HEK293 (cell line): ENCODE results near the gene NUSAP1.

Experiments
- CTCF ChIP-seq: fragments of 450-650 bp; formaldehyde crosslinking; IDR thresholded peaks from 2 replicates; pipeline ENCODE4 v1.5.1; 2016; ENCODE audit warnings: missing biosample characterization, missing genetic modification characterization
- ELK4 ChIP-seq: IDR thresholded peaks from 2 replicates; pipeline ENCODE4 v1.6.1; 2011; ENCODE audit warnings: mild to moderate bottlenecking, low read depth, low read length, borderline replicate concordance
- PATZ1 ChIP-seq: fragments of 450-650 bp; formaldehyde crosslinking; IDR thresholded peaks from 2 replicates; pipeline ENCODE4 v1.5.1; 2016; ENCODE audit warnings: missing biosample characterization, missing genetic modification characterization
- RBAK ChIP-seq: fragments of 450-650 bp; formaldehyde crosslinking; IDR thresholded peaks from 2 replicates; pipeline ENCODE4 v1.5.1; 2016; ENCODE audit warnings: missing biosample characterization, missing genetic modification characterization
- REST ChIP-seq: fragments of 450-650 bp; formaldehyde crosslinking; IDR thresholded peaks from 2 replicates; pipeline ENCODE4 v1.5.1; 2016; ENCODE audit warnings: missing biosample characterization, missing genetic modification characterization
- YY1 ChIP-seq: fragments of 450-650 bp; formaldehyde crosslinking; IDR thresholded peaks from 2 replicates; pipeline ENCODE4 v1.5.1; 2018; ENCODE audit warnings: missing biosample characterization, missing genetic modification characterization
- ZNF274 ChIP-seq, 2 experiments: fragments of 200-500 bp in 1 of 2; fragments of 450-650 bp in 1 of 2; sonication (Bioruptor generic) in 1 of 2; formaldehyde crosslinking in 1 of 2; IDR thresholded peaks; 2 replicates each; pipeline versions ENCODE4 v1.5.1 to v1.6.1; 2014 to 2016; ENCODE audit warnings: borderline replicate concordance in 1 of 2, inconsistent platforms in 1 of 2, low read length in 1 of 2, missing biosample characterization in 1 of 2, missing genetic modification characterization in 1 of 2

GRCh38 chr15:41323611-41324010 is 9.1 kb upstream of the NUSAP1 start:
- TF ChIP-seq CTCF (tag by site-specific recombination) = no peak
- TF ChIP-seq ZNF274 (IDR thresholded peaks at IDR 0.05; ENCODE audit: low read length) = no peak
- TF ChIP-seq ZNF274 (tag by site-specific recombination; IDR thresholded peaks at IDR 0.05; ENCODE audit: borderline replicate concordance) = no peak
- no peak for TF ChIP-seq RBAK (tag by site-specific recombination)
- no peak for TF ChIP-seq PATZ1 (tag by site-specific recombination)
- no peak for TF ChIP-seq YY1 (tag by site-specific recombination)
- no peak for TF ChIP-seq ELK4
- no peak for TF ChIP-seq REST (tag by site-specific recombination)
